RWPE2 (cell line): ENCODE measurements around the gene COL4A6.
"Not testable (repeated sequence)": the region's sequence is repeated elsewhere in the genome, so short reads cannot be mapped to it uniquely, and the experiment has no call there.

Experiments used
- ATAC-seq: fragments of 200-7000 bp; cut with Tn5 transposase; 3 replicates; pipeline ENCODE4 v1.9.1; 2021; ENCODE audit warnings: low read depth
- DNase-seq: peaks from one replicate; pipeline ENCODE4 v3.0.0-alpha.2; 2020; ENCODE audit warnings: low spot score
- H3K27ac ChIP-seq: fragments of 450-650 bp; 2 replicates; pipeline ENCODE4 v1.5.1; 2017; ENCODE audit warnings: mild to moderate bottlenecking; ENCODE audit not compliant: poor library complexity, severe bottlenecking
- H3K27me3 ChIP-seq: fragments of 250-450 bp; sonication (Bioruptor Pico); 2 replicates; pipeline ENCODE4 v1.5.1; 2021; ENCODE audit warnings: mild to moderate bottlenecking, moderate library complexity; ENCODE audit not compliant: insufficient read depth, poor library complexity, severe bottlenecking
- H3K36me3 ChIP-seq: fragments of 250-450 bp; sonication (Bioruptor Pico); 2 replicates; pipeline ENCODE4 v1.5.1; 2020; ENCODE audit warnings: low read depth, mild to moderate bottlenecking, moderate library complexity
- H3K4me1 ChIP-seq: fragments of 250-450 bp; sonication (Bioruptor Pico); 2 replicates; pipeline ENCODE4 v1.5.1; 2021; ENCODE audit warnings: mild to moderate bottlenecking, moderate library complexity; ENCODE audit not compliant: insufficient read depth, poor library complexity, severe bottlenecking
- H3K4me3 ChIP-seq: fragments of 250-450 bp; sonication (Bioruptor Pico); 2 replicates; pipeline ENCODE4 v1.5.1; 2021; ENCODE audit warnings: mild to moderate bottlenecking, moderate library complexity; ENCODE audit not compliant: severe bottlenecking
- H3K9me3 ChIP-seq: fragments of 250-450 bp; sonication (Bioruptor Pico); 2 replicates; pipeline ENCODE4 v1.5.1; 2021; ENCODE audit warnings: mild to moderate bottlenecking, moderate library complexity; ENCODE audit not compliant: severe bottlenecking
- CTCF ChIP-seq: fragments of 450-650 bp; IDR thresholded peaks from one replicate; pipeline ENCODE4 v1.5.1; 2017; ENCODE audit warnings: mild to moderate bottlenecking, moderate library complexity; ENCODE audit not compliant: poor library complexity, severe bottlenecking

Gene COL4A6

GRCh38 chrX:108397627-108398391 lies 40.4 kb downstream of the COL4A6 start:
- Histone ChIP-seq H3K9me3 (no peaks in the 10 kb centered on the region), H3K27ac (peak overlapping the region; percentile 98), H3K4me1 (peaks cover 66% of the 10 kb centered on the region), H3K4me3 (peak overlapping the region; percentile 20), H3K36me3 (peaks cover 7% of the 10 kb centered on the region; the same call in 1 of the 2 replicates), H3K27me3 (no peaks in the 10 kb centered on the region)
- TF ChIP-seq CTCF: no peak
- ATAC-seq (peak; percentile 45), DNase-seq (no peak)

- Histone ChIP-seq H3K36me3 (peaks cover 7% of the 10 kb centered on the region; the same call in 1 of the 2 replicates), H3K4me1 (peaks cover 61% of the 10 kb centered on the region), H3K27ac (peak overlapping the region; percentile 98), H3K4me3 (no peak overlapping the region), H3K27me3 (no peaks in the 10 kb centered on the region), H3K9me3 (no peaks in the 10 kb centered on the region)
- no peak for TF ChIP-seq CTCF
- no peak for DNase-seq
- ATAC-seq: no peak
These were observed 41.2 kb downstream of the COL4A6 start for GRCh38 chrX:108396986-108397385.

- H3K27ac ChIP-seq: peak overlapping the region; percentile 98
- peaks cover 7% of the 10 kb centered on the region; the same call in 1 of the 2 replicates for H3K36me3 ChIP-seq
- TF ChIP-seq CTCF: no peak
- DNase-seq: no peak
- no peaks in the 10 kb centered on the region for H3K9me3 ChIP-seq
- H3K4me3 ChIP-seq: no peak overlapping the region
- peak; percentile 79 for ATAC-seq
- H3K4me1 ChIP-seq: peaks cover 55% of the 10 kb centered on the region
- H3K27me3 ChIP-seq: no peaks in the 10 kb centered on the region
These were observed 41.9 kb downstream of the COL4A6 start for GRCh38 chrX:108396188-108396891.

DNA sequence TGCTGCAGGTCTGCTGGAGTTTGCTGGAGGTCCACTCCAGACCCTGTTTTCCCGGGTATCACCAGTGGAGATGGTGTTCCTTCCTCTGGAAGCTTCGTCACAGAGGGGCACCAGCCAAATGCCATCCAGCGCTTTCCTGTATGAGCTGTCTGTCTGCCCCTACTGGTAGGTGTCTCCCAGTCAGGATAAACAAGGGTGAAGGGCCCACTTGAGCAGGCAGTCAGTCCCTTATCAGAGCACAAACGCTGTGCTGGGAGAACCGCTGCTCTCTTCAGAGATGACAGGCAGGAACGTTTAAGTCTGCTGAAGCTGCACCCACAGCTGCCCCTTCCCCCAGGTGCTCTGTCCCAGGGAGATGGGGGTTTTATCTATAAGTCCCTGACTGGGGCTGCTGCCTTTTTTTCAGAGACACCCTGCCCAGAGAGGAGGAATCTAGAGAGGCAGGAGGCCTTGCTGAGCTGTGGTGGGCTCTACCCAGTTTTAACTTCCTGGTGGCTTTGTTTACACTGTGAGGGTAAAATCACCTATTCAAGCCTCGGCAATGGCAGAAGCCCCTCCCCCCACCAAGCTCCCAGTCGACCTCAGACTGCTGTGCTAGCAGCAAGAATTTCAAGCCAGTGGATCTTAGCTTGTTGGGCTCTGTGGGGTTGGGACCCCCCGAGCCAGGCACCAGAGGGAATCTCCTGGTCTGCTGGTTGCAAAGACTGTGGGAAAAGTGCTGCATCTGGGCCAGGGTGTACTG lies 47.1 kb downstream of the COL4A6 start:
- H3K4me1 ChIP-seq: peaks cover 11% of the 10 kb centered on the region
- ATAC-seq, H3K27ac ChIP-seq, DNase-seq, H3K27me3 ChIP-seq, H3K4me3 ChIP-seq, H3K36me3 ChIP-seq, H3K9me3 ChIP-seq: not testable (repeated sequence)

GRCh38 chrX:108384783-108385182 lies 53.4 kb downstream of the COL4A6 start:
- ATAC-seq (no peak), DNase-seq (no peak)
- no peaks in the 10 kb centered on the region for H3K36me3 ChIP-seq
- H3K27ac ChIP-seq: no peak overlapping the region
- H3K4me3 ChIP-seq: no peak overlapping the region
- no peaks in the 10 kb centered on the region for H3K27me3 ChIP-seq
- H3K9me3 ChIP-seq: no peaks in the 10 kb centered on the region
- no peaks in the 10 kb centered on the region for H3K4me1 ChIP-seq
- no peak for TF ChIP-seq CTCF
